HG02571 (cell line): ENCODE measurements around the gene CDRT4.
A peak's percentile ranks its signal among the peaks of the same experiment; 100 is the strongest.
"Not testable (repeated sequence)": the region's sequence is repeated elsewhere in the genome, so short reads cannot be mapped to it uniquely, and the experiment has no call there.

ENCODE experiments used
- ATAC-seq: cut with Tn5 transposase; IDR thresholded peaks from one replicate; pipeline ENCODE4 v1.9.1; 2021; ENCODE audit warnings: mild to moderate bottlenecking, moderate library complexity; ENCODE audit not compliant: unreplicated experiment

CDRT4 gene

GRCh38 chr17:15467592-15467991 is at the start of gene CDRT4:
Gene CDRT4 (minus strand): TSS chr17:15467621. CDS start chr17:15440238, 27,383 bp downstream.
- no peak for ATAC-seq

GRCh38 chr17:15516150-15516549 is 48.7 kb upstream of the CDRT4 start:
- no peak for ATAC-seq

GRCh38 chr17:15514469-15514868 is 47.0 kb upstream of the CDRT4 start:
- ATAC-seq = no peak

- no peak for ATAC-seq
Observed at GRCh38 chr17:15513856-15514459, 46.5 kb upstream of the CDRT4 start.

- no peak for ATAC-seq
Observed at GRCh38 chr17:15513058-15513791, 45.8 kb upstream of the CDRT4 start.

- no peak for ATAC-seq
Observed at GRCh38 chr17:15512071-15512709, 44.8 kb upstream of the CDRT4 start.

GRCh38 chr17:15511142-15511541 is 43.7 kb upstream of the CDRT4 start:
- no peak for ATAC-seq

GRCh38 chr17:15510361-15510760 is 42.9 kb upstream of the CDRT4 start:
- no peak for ATAC-seq

- ATAC-seq = no peak
Observed at GRCh38 chr17:15509095-15509494, 41.7 kb upstream of the CDRT4 start.

- ATAC-seq = no peak
Observed at GRCh38 chr17:15508466-15508865, 41.0 kb upstream of the CDRT4 start.

GRCh38 chr17:15507896-15508295 is 40.5 kb upstream of the CDRT4 start:
- no peak for ATAC-seq

- no peak for ATAC-seq
Observed at GRCh38 chr17:15507001-15507400, 39.6 kb upstream of the CDRT4 start.

GRCh38 chr17:15505708-15506107 is 38.3 kb upstream of the CDRT4 start:
- not testable (repeated sequence) for ATAC-seq

GRCh38 chr17:15503731-15504130 is 36.3 kb upstream of the CDRT4 start:
- ATAC-seq = no peak

GRCh38 chr17:15502369-15503112 is 35.1 kb upstream of the CDRT4 start:
- ATAC-seq = peak; percentile 69

GRCh38 chr17:15501793-15502192 is 34.4 kb upstream of the CDRT4 start:
- ATAC-seq = no peak

- no peak for ATAC-seq
Observed at GRCh38 chr17:15501282-15501681, 33.9 kb upstream of the CDRT4 start.

GRCh38 chr17:15498107-15498506 is 30.7 kb upstream of the CDRT4 start:
- ATAC-seq = no peak

GRCh38 chr17:15496735-15497670 is 29.6 kb upstream of the CDRT4 start:
- ATAC-seq = no peak

GRCh38 chr17:15494821-15495220 is 27.4 kb upstream of the CDRT4 start:
- ATAC-seq = no peak
